Caco-2 (cell line): ENCODE results near the gene SH3BP5L. TPM values are rescaled to one million over a fixed set of nuclear protein-coding genes. Genes with fewer than 3 reads are reported as not detected.

Experiments used
- BruUV-seq: library from RNA; stranded (reverse); fragments of 400-500 nt; replicated peaks from 2 replicates; lab custom pipeline; 2021; lab: Mats Ljungman, UMichigan
- CTCF ChIA-PET: fragments of 300-600 bp; sonication (Branson Sonifier 250); formaldehyde crosslinking; loops from one replicate; lab custom pipeline; 2022; ENCODE audit warnings: antibody characterized with exemption; lab: Charles Lee
- POLR2A ChIA-PET: fragments of 300-600 bp; sonication (Branson Sonifier 250); formaldehyde crosslinking; loops from one replicate; lab custom pipeline; 2022; ENCODE audit warnings: antibody characterized with exemption; lab: Charles Lee
- DNase-seq, 2 experiments: peaks; one replicate each; pipeline versions ENCODE4 v3.0.0 to v3.0.0-alpha.2; 2020 to 2022
- H3K27me3 ChIP-seq: replicated peaks from 2 replicates; pipeline ENCODE4 v1.6.0; 2011; ENCODE audit warnings: low read length; ENCODE audit not compliant: control insufficient read depth, insufficient read depth
- H3K36me3 ChIP-seq: 2 replicates; pipeline ENCODE4 v1.5.1; 2011; ENCODE audit warnings: low read length; ENCODE audit not compliant: control insufficient read depth, insufficient read depth
- H3K4me1 ChIP-seq: fragments of 250-450 bp; sonication (Bioruptor Pico); 2 replicates; pipeline ENCODE4 v1.5.1; 2020; ENCODE audit warnings: mild to moderate bottlenecking
- H3K4me3 ChIP-seq: 2 replicates; pipeline ENCODE4 v1.5.1; 2011; ENCODE audit warnings: low read depth, mild to moderate bottlenecking, control low read depth, low read length
- H3K9me3 ChIP-seq: fragments of 250-450 bp; sonication (Bioruptor Pico); 2 replicates; pipeline ENCODE4 v1.5.1; 2020; ENCODE audit warnings: mild to moderate bottlenecking, moderate library complexity
- H3K27ac Mint-ChIP-seq: one replicate; pipeline ENCODE4 v1.8.0; 2022; ENCODE audit warnings: mixed read lengths; ENCODE audit not compliant: unreplicated experiment
- H3K27me3 Mint-ChIP-seq: one replicate; pipeline ENCODE4 v1.8.0; 2022; ENCODE audit warnings: mixed read lengths; ENCODE audit not compliant: insufficient read depth, unreplicated experiment
- H3K36me3 Mint-ChIP-seq: one replicate; pipeline ENCODE4 v1.8.0; 2022; ENCODE audit warnings: mild to moderate bottlenecking, mixed read lengths; ENCODE audit not compliant: insufficient read depth, unreplicated experiment
- H3K4me1 Mint-ChIP-seq: one replicate; pipeline ENCODE4 v1.8.0; 2022; ENCODE audit warnings: low read depth, mixed read lengths; ENCODE audit not compliant: unreplicated experiment
- H3K4me3 Mint-ChIP-seq: one replicate; pipeline ENCODE4 v1.8.0; 2022; ENCODE audit warnings: mild to moderate bottlenecking, moderate library complexity, mixed read lengths; ENCODE audit not compliant: unreplicated experiment
- H3K9me3 Mint-ChIP-seq: one replicate; pipeline ENCODE4 v1.8.0; 2022; ENCODE audit warnings: mixed read lengths; ENCODE audit not compliant: unreplicated experiment
- intact Hi-C: fragments of 100-400 bp; cut with micrococcal nuclease; formaldehyde crosslinking; loops from one replicate; pipeline ENCODE4 v1.10.0; 2022; ENCODE audit not compliant: unreplicated experiment
- total RNA-seq: library from RNA; stranded (reverse); gene quantifications from 2 replicates; pipeline ENCODE4 v1.2.3, GENCODE V29; 2022
- TF ChIP-seq, protein P1 (sequence below), 2 experiments: fragments of 200-600 bp in 1 of 2; IDR thresholded peaks; 1 replicate in 1 of 2; 2 replicates in 1 of 2; pipeline versions ENCODE4 v1.5.1 to v1.8.0; 2011 to 2022; ENCODE audit warnings: antibody characterized with exemption in 1 of 2, control low read depth in 1 of 2, inconsistent platforms in 1 of 2, low read depth in 1 of 2, low read length in 1 of 2, mild to moderate bottlenecking in 1 of 2, moderate library complexity in 1 of 2; ENCODE audit not compliant: insufficient read depth in 1 of 2, severe bottlenecking in 1 of 2, unreplicated experiment in 1 of 2

The SH3BP5L gene
- total RNA-seq, 1 experiment from 2014 or later, result 21.3 TPM

DNA sequence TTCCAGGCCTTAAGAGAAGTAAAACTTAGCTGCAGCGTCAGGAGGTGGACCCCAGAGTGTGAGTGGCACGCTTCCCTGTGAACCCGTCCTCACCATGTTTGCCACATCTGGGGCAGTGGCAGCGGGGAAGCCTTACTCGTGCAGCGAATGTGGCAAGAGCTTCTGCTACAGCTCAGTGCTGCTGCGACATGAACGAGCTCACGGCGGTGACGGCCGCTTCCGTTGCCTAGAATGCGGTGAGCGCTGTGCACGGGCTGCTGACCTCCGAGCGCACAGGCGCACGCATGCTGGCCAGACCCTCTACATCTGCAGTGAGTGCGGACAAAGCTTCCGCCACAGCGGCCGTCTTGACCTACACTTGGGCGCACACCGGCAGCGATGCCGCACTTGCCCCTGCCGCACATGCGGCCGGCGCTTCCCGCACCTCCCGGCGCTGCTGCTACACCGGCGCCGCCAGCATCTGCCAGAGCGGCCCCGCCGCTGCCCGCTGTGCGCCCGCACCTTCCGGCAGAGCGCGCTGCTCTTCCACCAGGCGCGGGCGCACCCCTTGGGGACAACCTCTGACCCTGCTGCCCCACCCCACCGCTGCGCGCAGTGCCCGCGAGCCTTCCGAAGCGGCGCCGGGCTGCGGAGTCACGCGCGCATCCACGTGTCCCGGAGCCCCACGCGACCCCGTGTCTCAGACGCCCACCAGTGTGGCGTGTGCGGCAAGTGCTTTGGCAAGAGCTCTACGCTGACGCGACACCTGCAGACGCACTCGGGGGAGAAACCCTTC lies 21.7 kb upstream of the SH3BP5L start:
- POLR2A ChIA-PET, result interaction anchor here (0.6 kb wide), 1 partner anchor 22 kb away, joined by 13 read pairs; the partner anchor contains the start of gene SH3BP5L
- Mint-ChIP-seq H3K27me3 (no peaks in the 10 kb centered on the region), H3K4me1 (no peaks in the 10 kb centered on the region), H3K27ac (no peak overlapping the region), H3K9me3 (no peaks in the 10 kb centered on the region), H3K4me3 (no peak overlapping the region), H3K36me3 (peaks cover 36% of the 10 kb centered on the region)
- BruUV-seq, result no TSS peak
- H3K27me3 ChIP-seq, result no peaks in the 10 kb centered on the region
- DNase-seq, result no peak
- peaks cover 1% of the 10 kb centered on the region for H3K36me3 ChIP-seq
- no peaks in the 10 kb centered on the region for H3K9me3 ChIP-seq
- intact Hi-C loops, result no loop called here
- CTCF ChIA-PET, result no interaction called here
- no peaks in the 10 kb centered on the region for H3K4me1 ChIP-seq
- no peak overlapping the region for H3K4me3 ChIP-seq
- TF ChIP-seq, protein P1, sequence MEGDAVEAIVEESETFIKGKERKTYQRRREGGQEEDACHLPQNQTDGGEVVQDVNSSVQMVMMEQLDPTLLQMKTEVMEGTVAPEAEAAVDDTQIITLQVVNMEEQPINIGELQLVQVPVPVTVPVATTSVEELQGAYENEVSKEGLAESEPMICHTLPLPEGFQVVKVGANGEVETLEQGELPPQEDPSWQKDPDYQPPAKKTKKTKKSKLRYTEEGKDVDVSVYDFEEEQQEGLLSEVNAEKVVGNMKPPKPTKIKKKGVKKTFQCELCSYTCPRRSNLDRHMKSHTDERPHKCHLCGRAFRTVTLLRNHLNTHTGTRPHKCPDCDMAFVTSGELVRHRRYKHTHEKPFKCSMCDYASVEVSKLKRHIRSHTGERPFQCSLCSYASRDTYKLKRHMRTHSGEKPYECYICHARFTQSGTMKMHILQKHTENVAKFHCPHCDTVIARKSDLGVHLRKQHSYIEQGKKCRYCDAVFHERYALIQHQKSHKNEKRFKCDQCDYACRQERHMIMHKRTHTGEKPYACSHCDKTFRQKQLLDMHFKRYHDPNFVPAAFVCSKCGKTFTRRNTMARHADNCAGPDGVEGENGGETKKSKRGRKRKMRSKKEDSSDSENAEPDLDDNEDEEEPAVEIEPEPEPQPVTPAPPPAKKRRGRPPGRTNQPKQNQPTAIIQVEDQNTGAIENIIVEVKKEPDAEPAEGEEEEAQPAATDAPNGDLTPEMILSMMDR (IDR thresholded peaks at IDR 0.05; ENCODE audit: insufficient read depth in 1 of 2, low read depth in 1 of 2, low read length in 1 of 2, severe bottlenecking in 1 of 2, unreplicated experiment in 1 of 2), result no peak

- H3K9me3 Mint-ChIP-seq, result no peaks in the 10 kb centered on the region
- peaks cover 31% of the 10 kb centered on the region for H3K36me3 Mint-ChIP-seq
- Histone ChIP-seq H3K9me3 (no peaks in the 10 kb centered on the region), H3K4me1 (no peaks in the 10 kb centered on the region), H3K4me3 (no peak overlapping the region), H3K36me3 (peaks cover 1% of the 10 kb centered on the region), H3K27me3 (no peaks in the 10 kb centered on the region)
- ChIA-PET POLR2A (no interaction called here), CTCF (no interaction called here)
- H3K27ac Mint-ChIP-seq, result no peak overlapping the region
- no peaks in the 10 kb centered on the region for H3K4me1 Mint-ChIP-seq
- intact Hi-C loops, result no loop called here
- no TSS peak for BruUV-seq
- DNase-seq, result no peak
- H3K4me3 Mint-ChIP-seq, result no peak overlapping the region
- H3K27me3 Mint-ChIP-seq, result no peaks in the 10 kb centered on the region
- TF ChIP-seq, protein P1 (IDR thresholded peaks at IDR 0.05; ENCODE audit: insufficient read depth in 1 of 2, low read depth in 1 of 2, low read length in 1 of 2, severe bottlenecking in 1 of 2, unreplicated experiment in 1 of 2), result no peak
Measured at GRCh38 chr1:248844526-248844925, 18.8 kb upstream of the SH3BP5L start.

- H3K27me3 Mint-ChIP-seq, result no peaks in the 10 kb centered on the region
Measured at GRCh38 chr1:248843687-248844086, 18.0 kb upstream of the SH3BP5L start.

More at GRCh38 chr1:248843687-248844086, 18.0 kb upstream of the SH3BP5L start:
- peaks cover 1% of the 10 kb centered on the region for H3K36me3 ChIP-seq
- H3K4me1 ChIP-seq, result no peaks in the 10 kb centered on the region
- ChIA-PET POLR2A (no interaction called here), CTCF (no interaction called here)
- H3K4me3 Mint-ChIP-seq, result no peak overlapping the region
- H3K4me1 Mint-ChIP-seq, result no peaks in the 10 kb centered on the region
- H3K9me3 Mint-ChIP-seq, result no peaks in the 10 kb centered on the region
- peaks cover 37% of the 10 kb centered on the region for H3K36me3 Mint-ChIP-seq
- H3K4me3 ChIP-seq, result no peak overlapping the region
- TF ChIP-seq, protein P1 (IDR thresholded peaks at IDR 0.05; ENCODE audit: insufficient read depth in 1 of 2, low read depth in 1 of 2, low read length in 1 of 2, severe bottlenecking in 1 of 2, unreplicated experiment in 1 of 2), result no peak
- no peaks in the 10 kb centered on the region for H3K9me3 ChIP-seq
- no peaks in the 10 kb centered on the region for H3K27me3 ChIP-seq
- H3K27ac Mint-ChIP-seq, result no peak overlapping the region
- no TSS peak for BruUV-seq
- intact Hi-C loops, result no loop called here
- no peak for DNase-seq
